ENCODE results near the gene NSUN5. TPM values are rescaled to one million over a fixed set of nuclear protein-coding genes. Genes with fewer than 3 reads are reported as not detected.
"Not testable (repeated sequence)": the region's sequence is repeated elsewhere in the genome, so short reads cannot be mapped to it uniquely, and the experiment has no call there.

Gene NSUN5
- total RNA-seq, 1 donor from 2014 or later: 22.1 TPM

- ATAC-seq: not testable (repeated sequence)
Measured at GRCh38 chr7:73325424-73325823, 16.8 kb upstream of the NSUN5 start.

- peak; percentile 68 for ATAC-seq
Measured at GRCh38 chr7:73324081-73324845, 15.6 kb upstream of the NSUN5 start.

GRCh38 chr7:73323434-73324080 lies 14.9 kb upstream of the NSUN5 start:
- ATAC-seq: not testable (repeated sequence)

DNA sequence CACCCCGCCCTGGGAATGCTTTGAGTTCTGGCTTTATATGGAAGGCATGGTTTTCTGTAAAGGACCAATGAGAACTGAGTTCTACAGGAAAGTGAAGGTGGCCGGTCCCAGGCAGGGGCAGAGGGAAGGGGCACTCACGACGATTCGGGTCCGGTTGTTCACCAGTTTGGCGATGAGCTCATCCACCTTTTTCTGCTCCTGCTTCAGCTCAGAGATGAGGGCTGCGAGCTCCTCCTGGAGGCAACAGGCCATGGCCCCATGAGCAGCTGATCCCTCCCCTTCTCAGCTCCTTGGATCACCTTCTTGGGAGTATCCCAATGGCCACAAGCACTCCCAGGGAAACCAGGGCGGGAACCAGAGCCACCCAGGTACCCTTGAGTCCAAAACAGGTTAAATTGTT lies 11.4 kb upstream of the NSUN5 start:
- ATAC-seq: not testable (repeated sequence)

DNA sequence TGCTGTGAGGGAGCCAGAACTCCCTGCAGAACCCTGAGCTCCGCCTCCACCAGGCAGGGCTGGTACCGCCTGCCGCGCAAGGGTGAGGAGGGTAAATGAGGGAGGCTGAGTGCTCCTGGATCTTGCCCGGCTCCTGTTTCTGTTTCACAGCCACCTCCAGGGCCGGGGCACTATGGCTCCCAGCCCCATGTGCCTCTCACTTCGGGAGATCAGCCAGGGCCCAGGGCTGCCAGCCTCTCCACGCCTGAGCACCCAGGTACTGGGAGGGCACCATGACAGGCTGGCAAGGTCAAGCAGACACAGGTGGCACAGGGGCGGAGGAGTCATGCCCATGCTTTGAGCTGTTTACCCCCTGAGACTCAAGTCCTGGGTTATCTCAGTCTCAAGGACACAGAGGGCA lies 10.9 kb upstream of the NSUN5 start:
- ATAC-seq: not testable (repeated sequence)

GRCh38 chr7:73318656-73319204 lies 10.1 kb upstream of the NSUN5 start:
- ATAC-seq: not testable (repeated sequence)

DNA sequence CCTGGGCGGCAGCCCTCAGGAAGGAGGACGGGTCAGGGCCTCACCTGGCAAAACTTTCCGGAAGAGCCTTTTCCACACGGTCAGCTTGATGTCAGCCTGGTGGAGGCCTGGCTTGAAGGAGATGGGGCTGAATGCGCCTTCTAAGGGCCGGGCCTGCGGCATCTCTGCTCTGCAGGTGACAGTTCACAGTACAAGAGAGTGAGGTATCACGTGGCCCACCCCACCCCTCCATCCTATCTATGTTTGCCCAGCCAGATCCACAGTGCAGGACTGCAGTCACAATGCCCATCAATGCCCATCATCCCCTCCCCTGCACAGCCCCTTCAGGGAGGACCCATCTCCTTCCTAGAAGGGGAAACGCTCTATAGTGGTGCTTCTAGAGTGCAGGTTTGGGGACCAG lies 7.9 kb upstream of the NSUN5 start:
- no peak for ATAC-seq

- no peak for ATAC-seq
Measured at GRCh38 chr7:73314271-73314670, 5.6 kb upstream of the NSUN5 start.

DNA sequence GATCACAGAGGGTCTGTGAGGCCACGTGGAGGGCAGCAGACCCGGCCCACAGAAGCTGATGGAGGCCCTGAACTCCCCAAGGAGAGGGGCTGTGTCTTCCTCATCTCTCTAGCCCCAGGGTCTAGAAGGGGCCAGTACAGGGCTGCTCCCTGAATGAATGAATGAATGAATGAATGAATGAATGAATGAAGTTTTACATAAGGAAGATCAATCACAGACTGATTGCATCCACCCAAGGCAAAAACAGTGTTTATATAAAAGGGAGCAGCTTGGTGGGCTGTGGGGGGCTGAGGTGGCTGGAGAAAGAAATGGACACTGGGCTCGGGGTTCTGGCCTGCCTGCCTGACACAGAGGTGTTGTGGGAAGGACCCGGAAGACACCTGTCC lies 4.9 kb upstream of the NSUN5 start:
- no peak for ATAC-seq

- ATAC-seq: no peak
Measured at GRCh38 chr7:73312831-73313520, 4.3 kb upstream of the NSUN5 start.

DNA sequence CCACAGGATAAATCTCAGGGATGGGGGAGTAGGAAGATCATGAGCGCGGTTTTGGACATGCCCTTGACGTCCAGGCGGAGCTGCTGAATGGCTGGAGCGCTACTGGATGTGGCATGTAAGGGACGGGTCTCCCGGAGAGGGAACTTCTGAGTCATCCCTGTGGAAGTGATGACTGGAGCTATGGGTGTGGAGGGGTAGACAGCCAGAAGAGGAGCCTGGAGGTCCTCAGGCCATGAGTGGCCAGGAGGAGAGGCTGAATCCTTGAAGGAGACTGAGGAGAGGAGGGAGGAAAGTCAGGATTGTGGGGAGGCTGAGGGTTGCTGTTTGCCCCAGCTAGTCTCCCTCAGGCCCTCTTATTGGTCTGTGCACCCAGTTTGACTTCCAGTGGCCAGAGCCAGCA lies 2.8 kb upstream of the NSUN5 start:
- ATAC-seq: not testable (repeated sequence)

GRCh38 chr7:73308074-73308664 lies 457 bp downstream of the NSUN5 start:
- no peak for ATAC-seq

DNA sequence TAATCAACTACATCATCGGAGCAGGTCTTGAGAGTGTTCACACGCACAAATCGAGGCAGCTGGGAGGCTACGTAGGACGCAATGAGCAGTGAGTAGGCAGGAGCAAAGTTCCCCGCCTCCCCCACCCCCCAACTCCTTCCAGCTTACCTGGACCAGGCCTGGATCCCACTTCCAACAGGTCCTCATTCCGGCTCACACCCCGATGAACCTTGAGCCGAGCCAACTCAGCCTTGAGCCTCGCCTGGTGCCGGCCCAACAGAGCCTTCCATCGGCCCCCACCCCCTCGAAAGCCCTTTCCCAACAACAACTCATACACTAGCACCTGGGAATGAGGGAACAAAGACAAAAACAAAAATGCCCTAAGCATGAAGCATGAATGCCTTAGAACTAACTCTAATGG lies 1.2 kb downstream of the NSUN5 start:
- ATAC-seq: no peak

DNA sequence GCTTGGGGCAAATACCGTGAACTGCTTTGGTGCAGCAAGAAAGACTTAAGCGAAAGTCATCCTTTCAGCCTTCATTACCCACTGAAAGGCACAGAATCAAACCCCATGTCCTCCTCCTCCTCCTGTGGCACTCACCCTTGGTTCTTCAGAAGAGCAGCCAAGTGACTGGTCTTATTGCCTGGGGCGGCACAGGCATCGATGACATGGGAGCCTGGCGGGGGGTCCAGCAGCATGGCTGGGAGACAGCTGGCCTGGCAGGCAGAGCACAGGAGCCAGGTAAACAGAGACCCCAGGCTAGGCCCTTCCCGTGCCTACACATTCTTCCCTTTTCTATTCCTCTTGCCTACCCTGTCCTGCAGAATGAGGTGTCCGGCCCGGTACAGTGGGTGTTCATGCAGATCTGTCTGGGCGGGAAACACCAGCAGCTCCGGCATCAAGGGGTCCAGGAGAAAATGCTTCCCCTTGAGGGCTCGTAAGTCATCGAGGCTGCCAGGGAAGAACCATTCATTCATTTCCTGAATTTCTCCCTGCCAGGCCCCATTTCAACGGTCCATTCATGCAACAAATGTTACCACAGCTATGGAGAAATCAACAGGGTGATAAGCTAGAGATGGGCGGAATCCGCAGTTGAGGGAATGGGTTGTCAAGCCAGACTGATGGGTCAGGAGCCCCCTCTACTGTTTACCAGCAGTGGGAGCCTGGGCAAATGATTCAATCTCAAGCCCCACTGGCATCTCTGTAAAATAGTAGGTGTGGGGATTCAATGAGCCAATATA lies 3.8 kb downstream of the NSUN5 start:
- not testable (repeated sequence) for ATAC-seq

DNA sequence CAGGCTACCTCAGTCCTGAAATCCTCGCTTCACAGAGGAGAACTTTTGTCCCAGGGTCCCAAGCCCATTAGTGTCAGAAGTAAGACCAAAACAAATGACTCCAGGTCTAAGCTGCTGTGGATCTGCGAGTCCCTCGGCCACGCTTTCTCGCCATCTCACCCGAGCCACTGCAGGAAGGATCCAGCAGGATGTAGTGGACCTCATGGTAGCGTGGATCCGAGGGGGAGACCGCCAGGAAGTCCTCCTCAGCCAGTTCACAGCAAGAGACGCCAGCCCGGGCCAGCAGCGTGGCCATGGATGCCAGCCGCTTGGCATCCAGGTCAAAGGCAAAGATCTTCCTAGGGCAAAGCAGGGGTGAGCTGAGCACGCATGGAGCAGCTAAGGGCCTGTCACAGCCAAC lies 4.6 kb downstream of the NSUN5 start:
- no peak for ATAC-seq

GRCh38 chr7:73303546-73303945 lies 5.1 kb downstream of the NSUN5 start:
- ATAC-seq: no peak

- ATAC-seq: not testable (repeated sequence)
Measured at GRCh38 chr7:73302846-73303245, 5.8 kb downstream of the NSUN5 start.

- ATAC-seq: peak; percentile 30
Measured at GRCh38 chr7:73301108-73301507, 7.5 kb downstream of the NSUN5 start.

DNA sequence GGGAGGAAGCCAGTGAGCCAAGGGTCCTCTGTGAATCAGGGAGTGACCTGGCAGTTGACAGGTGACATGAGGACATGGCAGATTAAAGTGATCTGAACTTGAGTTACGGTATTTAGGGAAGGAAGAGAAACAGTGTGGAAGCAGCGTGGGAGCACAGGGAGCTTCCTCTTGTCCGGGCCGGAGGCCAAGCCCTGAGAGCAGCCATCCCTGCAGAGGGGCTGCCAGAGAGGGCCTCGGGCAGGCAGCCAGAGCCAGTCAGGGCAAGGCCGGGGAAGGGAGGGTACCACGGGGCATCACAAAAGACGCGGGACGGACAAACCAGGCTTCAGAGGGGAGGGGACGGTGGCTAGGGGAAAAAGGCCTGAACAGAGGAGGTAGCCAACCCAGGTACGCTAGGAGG lies 8.8 kb downstream of the NSUN5 start:
- not testable (repeated sequence) for ATAC-seq

GRCh38 chr7:73297706-73298105 lies 10.9 kb downstream of the NSUN5 start:
- ATAC-seq: not testable (repeated sequence)

- ATAC-seq: not testable (repeated sequence)
Measured at GRCh38 chr7:73297235-73297634, 11.4 kb downstream of the NSUN5 start.

GRCh38 chr7:73277210-73277609 lies 31.4 kb downstream of the NSUN5 start:
- not testable (repeated sequence) for ATAC-seq
